CD4-positive, alpha-beta T cell treated with Interleukin-6 at 100 ng/mL for 8 hours (primary cell): Measurements from ENCODE around the gene ZNF358.

Source experiments
- DNase-seq: peaks from one replicate; pipeline ENCODE4 v3.0.0-alpha.2; 2020; ENCODE audit warnings: mixed read lengths, low spot score

ZNF358 gene

GRCh38 chr19:7515645-7516151 lies at the start of gene ZNF358:
ZNF358 (plus strand) TSS chr19:7516103; CDS start chr19:7519243, 3,140 bp downstream.
- DNase-seq: peak; percentile 16

- DNase-seq: no peak
Observed at GRCh38 chr19:7467009-7467989, 48.6 kb upstream of the ZNF358 start.

GRCh38 chr19:7468840-7469239 lies 47.1 kb upstream of the ZNF358 start:
- DNase-seq: no peak

GRCh38 chr19:7469669-7470285 lies 46.1 kb upstream of the ZNF358 start:
- DNase-seq: no peak

- no peak for DNase-seq
Observed at GRCh38 chr19:7470540-7471305, 45.2 kb upstream of the ZNF358 start.

GRCh38 chr19:7471696-7472615 lies 43.9 kb upstream of the ZNF358 start:
- no peak for DNase-seq

- no peak for DNase-seq
Observed at GRCh38 chr19:7475665-7476064, 40.2 kb upstream of the ZNF358 start.

GRCh38 chr19:7476241-7476640 lies 39.7 kb upstream of the ZNF358 start:
- DNase-seq: no peak

GRCh38 chr19:7476777-7477494 lies 39.0 kb upstream of the ZNF358 start:
- DNase-seq: no peak

- no peak for DNase-seq
Observed at GRCh38 chr19:7477758-7478157, 38.1 kb upstream of the ZNF358 start.

GRCh38 chr19:7478173-7478842 lies 37.6 kb upstream of the ZNF358 start:
- no peak for DNase-seq

GRCh38 chr19:7478843-7479227 lies 37.1 kb upstream of the ZNF358 start:
- no peak for DNase-seq

- no peak for DNase-seq
Observed at GRCh38 chr19:7480222-7480969, 35.5 kb upstream of the ZNF358 start.

- DNase-seq: no peak
Observed at GRCh38 chr19:7480970-7481255, 35.0 kb upstream of the ZNF358 start.

- DNase-seq: no peak
Observed at GRCh38 chr19:7482584-7483439, 33.1 kb upstream of the ZNF358 start.

- no peak for DNase-seq
Observed at GRCh38 chr19:7483720-7484201, 32.1 kb upstream of the ZNF358 start.

- no peak for DNase-seq
Observed at GRCh38 chr19:7486923-7487322, 29.0 kb upstream of the ZNF358 start.

- DNase-seq: peak; percentile 85
Observed at GRCh38 chr19:7488736-7489353, 27.1 kb upstream of the ZNF358 start, which contains the start of gene PEX11G. PEX11G (minus strand) TSS chr19:7489035; CDS start chr19:7489010, 25 bp downstream.
